Activated CD4-positive, CD25-positive, alpha-beta regulatory T cell treated with anti-CD3 and anti-CD28 coated beads, Interleukin-2, amount 50 U/mL, for 16 hours (primary cell): ENCODE results near the gene GALNT6.
A peak's percentile ranks its signal among the peaks of the same experiment; 100 is the strongest.
"Not testable (repeated sequence)": the region's sequence is repeated elsewhere in the genome, so short reads cannot be mapped to it uniquely, and the experiment has no call there.

Source experiments
- DNase-seq: peaks from one replicate; pipeline ENCODE4 v3.0.0-alpha.2; 2020; ENCODE audit warnings: low read depth, low spot score

GALNT6 gene

GRCh38 chr12:51357374-51358047, 33.7 kb downstream of the GALNT6 start:
- DNase-seq: no peak

GRCh38 chr12:51351913-51352532, 39.2 kb downstream of the GALNT6 start:
- DNase-seq: no peak

- no peak for DNase-seq
These were observed 42.2 kb downstream of the GALNT6 start for GRCh38 chr12:51349026-51349425.

GRCh38 chr12:51348116-51348515, 43.1 kb downstream of the GALNT6 start:
- no peak for DNase-seq

GRCh38 chr12:51346581-51346980, 44.6 kb downstream of the GALNT6 start, which contains the start of gene CELA1:
Gene CELA1, minus strand, starts transcription at chr12:51346679. Its CDS starts 41 bp downstream, at chr12:51346638.
- no peak for DNase-seq

GRCh38 chr12:51345681-51346080, 45.5 kb downstream of the GALNT6 start:
- no peak for DNase-seq

- DNase-seq: no peak
These were observed 48.0 kb downstream of the GALNT6 start for GRCh38 chr12:51343201-51343600.

- no peak for DNase-seq
These were observed 48.8 kb downstream of the GALNT6 start for GRCh38 chr12:51342416-51342815.

- DNase-seq: peak; percentile 47
These were observed 49.8 kb downstream of the GALNT6 start for GRCh38 chr12:51341251-51342007.

- no peak for DNase-seq
These were observed 51.5 kb downstream of the GALNT6 start for GRCh38 chr12:51339750-51340149.

- not testable (repeated sequence) for DNase-seq
These were observed 53.9 kb downstream of the GALNT6 start for GRCh38 chr12:51337336-51337735.

GRCh38 chr12:51335931-51336330, 55.3 kb downstream of the GALNT6 start:
- no peak for DNase-seq

- DNase-seq: no peak
These were observed 56.4 kb downstream of the GALNT6 start for GRCh38 chr12:51334764-51335163.

GRCh38 chr12:51333536-51333935, 57.7 kb downstream of the GALNT6 start:
- DNase-seq: no peak

GRCh38 chr12:51330186-51330585, 61.0 kb downstream of the GALNT6 start:
- no peak for DNase-seq

- DNase-seq: no peak
These were observed 61.5 kb downstream of the GALNT6 start for GRCh38 chr12:51329742-51330141.

- no peak for DNase-seq
These were observed 62.6 kb downstream of the GALNT6 start for GRCh38 chr12:51328587-51328986.

GRCh38 chr12:51326698-51327439, 64.3 kb downstream of the GALNT6 start:
- no peak for DNase-seq

- DNase-seq: no peak
These were observed 66.3 kb downstream of the GALNT6 start for GRCh38 chr12:51324953-51325352.

GRCh38 chr12:51323966-51324895, 67.0 kb downstream of the GALNT6 start, which contains the start of gene BIN2:
Gene BIN2, minus strand, starts transcription at chr12:51324174. Its CDS starts 72 bp downstream, at chr12:51324102.
- DNase-seq: peak; percentile 37
